Ascending aorta (tissue), 2 donors: ENCODE measurements around the gene ORMDL2. TPM values are rescaled to one million over a fixed set of nuclear protein-coding genes. Genes with fewer than 3 reads are reported as not detected.
A peak's percentile ranks its signal among the peaks of the same experiment; 100 is the strongest.

ENCODE experiments used
- DNase-seq, 2 donors: peaks; one replicate each; pipeline ENCODE4 v3.0.0-alpha.2; 2019; ENCODE audit warnings: low spot score in 2 of 2
- H3K27ac ChIP-seq, 2 donors: fragments of 200-600 bp; sonication (generic); one replicate each; pipeline ENCODE4 v1.5.1; 2016 to 2017; ENCODE audit warnings: mild to moderate bottlenecking in 1 of 2
- H3K27me3 ChIP-seq: fragments of 200-600 bp; sonication (generic); one replicate; pipeline ENCODE4 v1.5.1; 2017
- H3K36me3 ChIP-seq, 2 donors: fragments of 200-600 bp; sonication (generic); one replicate each; pipeline ENCODE4 v1.5.1; 2016
- H3K4me1 ChIP-seq, 2 donors: fragments of 200-600 bp; sonication (generic); one replicate each; pipeline ENCODE4 v1.5.1; 2016 to 2017; ENCODE audit warnings: mild to moderate bottlenecking in 1 of 2
- H3K4me3 ChIP-seq, 2 donors: fragments of 200-600 bp; sonication (generic); one replicate each; pipeline ENCODE4 v1.5.1; 2016 to 2017; ENCODE audit warnings: mild to moderate bottlenecking in 1 of 2
- H3K9me3 ChIP-seq, 2 donors: fragments of 200-600 bp; sonication (generic); one replicate each; pipeline ENCODE4 v1.5.1; 2016
- intact Hi-C: fragments of 100-400 bp; cut with DNase I; formaldehyde crosslinking; loops from one replicate; pipeline ENCODE4 v1.15.1; 2023
- total RNA-seq: library from RNA; depleted of rRNA; stranded (reverse); fragments of >200 nt; gene quantifications from one replicate; pipeline ENCODE4 v1.1.0, GENCODE V29; 2016
- TF ChIP-seq, protein P1 (sequence below), 3 experiments: fragments of 200-600 bp in 2 of 3; fragments of 450-650 bp in 1 of 3; sonication (generic) in 2 of 3; IDR thresholded peaks; one replicate each; pipeline ENCODE4 v1.5.1; 2016 to 2019; ENCODE audit warnings: antibody characterized with exemption in 3 of 3, mild to moderate bottlenecking in 1 of 3, moderate library complexity in 1 of 3

Gene ORMDL2
- total RNA-seq, 1 donor from 2014 or later: 13.8 TPM

DNA sequence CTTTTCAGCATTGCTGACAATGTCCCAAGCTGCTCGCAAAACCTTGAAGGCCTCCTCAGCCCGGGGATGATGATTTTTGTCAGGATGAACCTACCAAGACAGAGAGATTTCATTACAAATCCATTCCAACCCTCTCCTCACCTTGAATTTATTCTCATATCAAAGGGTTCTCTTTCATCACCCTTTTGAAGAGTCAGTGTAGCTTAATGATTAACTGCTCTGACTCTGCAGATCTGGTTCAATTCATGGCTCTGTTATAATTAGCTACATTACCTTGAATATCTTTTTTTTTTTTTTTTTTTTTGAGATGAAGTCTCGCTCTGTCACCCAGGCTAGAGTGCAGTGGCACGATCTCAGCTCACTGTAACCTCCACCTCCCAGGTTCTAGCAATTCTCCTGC lies 5.6 kb downstream of the ORMDL2 start:
- no peak overlapping the region for H3K27ac ChIP-seq
- DNase-seq: peak in 1 of 2 donors; percentile 24
- H3K4me1 ChIP-seq: peaks cover 5 to 21% of the 10 kb centered on the region in 2 donors
- no peak overlapping the region for H3K4me3 ChIP-seq
- intact Hi-C loops: no loop called here
- TF ChIP-seq, protein P1, sequence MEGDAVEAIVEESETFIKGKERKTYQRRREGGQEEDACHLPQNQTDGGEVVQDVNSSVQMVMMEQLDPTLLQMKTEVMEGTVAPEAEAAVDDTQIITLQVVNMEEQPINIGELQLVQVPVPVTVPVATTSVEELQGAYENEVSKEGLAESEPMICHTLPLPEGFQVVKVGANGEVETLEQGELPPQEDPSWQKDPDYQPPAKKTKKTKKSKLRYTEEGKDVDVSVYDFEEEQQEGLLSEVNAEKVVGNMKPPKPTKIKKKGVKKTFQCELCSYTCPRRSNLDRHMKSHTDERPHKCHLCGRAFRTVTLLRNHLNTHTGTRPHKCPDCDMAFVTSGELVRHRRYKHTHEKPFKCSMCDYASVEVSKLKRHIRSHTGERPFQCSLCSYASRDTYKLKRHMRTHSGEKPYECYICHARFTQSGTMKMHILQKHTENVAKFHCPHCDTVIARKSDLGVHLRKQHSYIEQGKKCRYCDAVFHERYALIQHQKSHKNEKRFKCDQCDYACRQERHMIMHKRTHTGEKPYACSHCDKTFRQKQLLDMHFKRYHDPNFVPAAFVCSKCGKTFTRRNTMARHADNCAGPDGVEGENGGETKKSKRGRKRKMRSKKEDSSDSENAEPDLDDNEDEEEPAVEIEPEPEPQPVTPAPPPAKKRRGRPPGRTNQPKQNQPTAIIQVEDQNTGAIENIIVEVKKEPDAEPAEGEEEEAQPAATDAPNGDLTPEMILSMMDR (IDR thresholded peaks at IDR 0.05): no peak
- H3K27me3 ChIP-seq: no peaks in the 10 kb centered on the region
- H3K9me3 ChIP-seq: no peaks in the 10 kb centered on the region
- H3K36me3 ChIP-seq: peaks cover 21 to 43% of the 10 kb centered on the region in 2 donors

DNA sequence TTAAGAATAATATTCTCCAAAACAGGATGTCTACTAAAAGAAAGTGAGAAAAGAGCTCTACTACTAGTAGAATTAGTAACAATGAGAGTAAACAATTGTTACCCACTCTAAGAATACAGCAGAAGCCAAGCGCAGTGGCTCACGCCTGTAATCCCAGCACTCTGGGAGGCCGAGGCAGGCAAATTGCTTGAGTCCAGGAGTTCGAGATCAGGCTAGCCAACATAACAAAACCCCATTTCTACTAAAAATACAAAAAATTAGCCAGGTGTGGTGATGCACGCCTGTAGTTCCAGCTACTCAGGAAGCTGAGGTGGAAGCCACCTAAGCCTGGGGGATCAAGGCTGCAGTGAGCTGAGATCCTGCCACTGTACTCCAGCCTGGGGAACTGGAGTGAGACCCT lies 6.9 kb downstream of the ORMDL2 start:
- Histone ChIP-seq H3K4me3 (no peak overlapping the region), H3K4me1 (peaks cover 8 to 28% of the 10 kb centered on the region in 2 donors), H3K9me3 (no peaks in the 10 kb centered on the region), H3K27me3 (no peaks in the 10 kb centered on the region), H3K27ac (no peak overlapping the region), H3K36me3 (peaks cover 20 to 36% of the 10 kb centered on the region in 2 donors)
- TF ChIP-seq, protein P1 (IDR thresholded peaks at IDR 0.05): no peak
- peak in 1 of 2 donors; percentile 21 for DNase-seq
- intact Hi-C loops: no loop called here

DNA sequence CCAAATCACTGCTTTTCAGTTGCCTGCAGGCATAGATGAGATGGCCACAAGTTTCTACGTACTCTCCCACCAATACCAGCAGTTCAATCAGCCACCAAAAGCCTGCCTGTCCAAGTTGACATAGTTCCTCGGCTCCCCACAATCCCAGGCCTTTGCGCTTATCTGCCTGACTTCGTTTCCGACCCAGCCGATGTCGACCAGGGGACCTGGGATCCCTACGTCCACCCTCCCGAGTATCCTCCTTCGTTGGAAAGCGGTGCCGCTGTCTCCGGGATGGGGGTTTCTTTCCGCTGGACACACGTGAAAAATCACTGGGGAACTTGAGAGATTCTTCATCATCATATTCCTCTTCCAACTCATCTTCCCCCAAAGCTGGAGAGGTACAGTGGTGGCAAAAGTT lies 10.0 kb downstream of the ORMDL2 start:
- no peaks in the 10 kb centered on the region for H3K9me3 ChIP-seq
- no peaks in the 10 kb centered on the region for H3K27me3 ChIP-seq
- H3K4me1 ChIP-seq: peaks cover 8 to 32% of the 10 kb centered on the region in 2 donors
- peaks cover under 1 to 5% of the 10 kb centered on the region in 2 donors for H3K36me3 ChIP-seq
- intact Hi-C loops: no loop called here
- TF ChIP-seq, protein P1 (IDR thresholded peaks at IDR 0.05): no peak
- H3K27ac ChIP-seq: peak overlapping the region; percentile 89 to 93
- no peak for DNase-seq
- no peak overlapping the region for H3K4me3 ChIP-seq

DNA sequence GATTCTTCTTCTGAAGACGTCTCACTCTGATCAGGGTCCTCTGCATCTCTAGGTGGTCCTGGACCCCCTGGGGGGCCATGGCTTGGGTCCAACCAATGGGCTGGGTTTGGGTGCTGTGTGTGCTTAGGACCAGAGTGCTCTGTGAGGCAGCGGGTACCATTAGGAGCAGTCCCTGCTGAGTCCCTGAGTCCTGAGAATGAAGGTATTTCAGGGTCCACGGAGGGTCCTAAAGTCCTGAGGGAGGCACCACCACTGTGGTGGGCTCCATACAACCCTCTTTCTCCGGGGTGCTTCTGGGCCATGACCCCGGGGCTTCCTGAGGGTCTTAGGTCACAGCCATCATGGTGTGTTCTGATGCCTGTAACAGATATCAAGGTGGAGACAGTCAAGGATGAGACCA lies 10.5 kb downstream of the ORMDL2 start:
- Histone ChIP-seq H3K4me3 (peak overlapping the region; percentile 75 to 99), H3K4me1 (peaks cover 8 to 32% of the 10 kb centered on the region in 2 donors), H3K27ac (peak overlapping the region; percentile 89 to 93), H3K9me3 (no peaks in the 10 kb centered on the region), H3K27me3 (no peaks in the 10 kb centered on the region), H3K36me3 (no peaks in the 10 kb centered on the region)
- intact Hi-C loops: no loop called here
- peak in 1 of 2 donors; percentile 59 for DNase-seq
- TF ChIP-seq, protein P1 (IDR thresholded peaks at IDR 0.05): no peak

DNA sequence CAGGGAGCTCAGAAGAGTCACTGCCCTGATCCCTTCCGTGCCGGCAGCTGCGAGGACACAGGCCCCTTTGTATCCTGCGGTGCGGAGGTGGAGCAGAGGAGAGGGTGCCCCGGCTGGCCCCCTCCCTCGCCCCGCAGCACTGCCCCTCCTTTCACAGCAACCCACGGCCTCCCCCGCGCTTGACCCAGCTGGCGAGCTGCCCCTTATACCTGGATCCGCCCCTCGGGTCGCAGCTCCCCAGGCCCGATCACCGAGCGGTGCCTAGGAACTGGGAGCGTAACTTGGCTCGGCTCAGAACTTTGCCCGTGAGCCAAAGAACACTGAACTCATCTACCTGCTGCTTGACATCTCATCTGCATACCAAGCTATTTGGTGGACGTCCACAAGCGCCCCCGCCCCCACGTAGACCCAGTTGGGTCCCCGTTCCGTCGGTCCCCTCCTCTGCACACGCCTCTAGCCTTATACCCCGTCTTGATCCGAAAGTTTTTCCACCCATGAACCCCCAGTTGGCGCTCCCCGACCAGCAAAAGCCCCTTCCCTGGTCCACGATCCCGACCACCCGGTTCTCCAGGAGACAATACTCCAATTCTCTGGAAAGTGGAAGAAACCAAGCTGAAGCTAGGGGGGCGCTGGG lies 12.2 kb downstream of the ORMDL2 start:
- peak in 1 of 2 donors; percentile 81 for DNase-seq
- intact Hi-C loops: loop anchor here (1.0 kb wide), 3 partner anchors 12 to 97 kb away; partner anchors contain the start of genes ORMDL2 and PYM1
- TF ChIP-seq, protein P1 (IDR thresholded peaks at IDR 0.05): no peak

More for the DNA sequence above, 12.2 kb downstream of the ORMDL2 start:
- Histone ChIP-seq H3K4me1 (peaks cover 8 to 32% of the 10 kb centered on the region in 2 donors), H3K9me3 (no peaks in the 10 kb centered on the region), H3K36me3 (no peaks in the 10 kb centered on the region), H3K27ac (peak overlapping the region; percentile 92 to 99), H3K4me3 (peak overlapping the region; percentile 75 to 99), H3K27me3 (no peaks in the 10 kb centered on the region)
